IPS DF 6.9 (cell line): ENCODE data around the gene TEPSIN.

Source experiments
- DNase-seq: peaks from one replicate; pipeline ENCODE4 v3.0.0-alpha.2; 2013; ENCODE audit warnings: low read depth, low spot score
- H3K27ac ChIP-seq: one replicate; pipeline ENCODE4 v1.5.1; 2013; ENCODE audit warnings: low read length, control low read depth
- H3K27me3 ChIP-seq: 2 replicates; pipeline ENCODE4 v1.6.1; 2013; ENCODE audit warnings: mild to moderate bottlenecking, low read length; ENCODE audit not compliant: control insufficient read depth, insufficient read depth
- H3K36me3 ChIP-seq: 2 replicates; pipeline ENCODE4 v1.6.1; 2013; ENCODE audit warnings: low read length; ENCODE audit not compliant: control insufficient read depth, insufficient read depth
- H3K4me1 ChIP-seq: 2 replicates; pipeline ENCODE4 v1.6.1; 2013; ENCODE audit warnings: low read length; ENCODE audit not compliant: control insufficient read depth, insufficient read depth
- H3K4me3 ChIP-seq: 2 replicates; pipeline ENCODE4 v1.5.1; 2013; ENCODE audit warnings: mild to moderate bottlenecking, low read length
- H3K9me3 ChIP-seq: 2 replicates; pipeline ENCODE4 v1.6.1; 2013; ENCODE audit warnings: low read length, inconsistent platforms; ENCODE audit not compliant: control insufficient read depth, insufficient read depth
- WGBS: extraction: QIAGEN DNeasy Blood & Tissue Kit; methylation state at CpG from one replicate; pipeline ENCODE4 v1.1.7; 2013; ENCODE audit warnings: mixed read lengths, missing lambda C conversion rate; ENCODE audit not compliant: insufficient read length, insufficient coverage; 5-methylcytosine and 5-hydroxymethylcytosine counted together

Gene TEPSIN

DNA sequence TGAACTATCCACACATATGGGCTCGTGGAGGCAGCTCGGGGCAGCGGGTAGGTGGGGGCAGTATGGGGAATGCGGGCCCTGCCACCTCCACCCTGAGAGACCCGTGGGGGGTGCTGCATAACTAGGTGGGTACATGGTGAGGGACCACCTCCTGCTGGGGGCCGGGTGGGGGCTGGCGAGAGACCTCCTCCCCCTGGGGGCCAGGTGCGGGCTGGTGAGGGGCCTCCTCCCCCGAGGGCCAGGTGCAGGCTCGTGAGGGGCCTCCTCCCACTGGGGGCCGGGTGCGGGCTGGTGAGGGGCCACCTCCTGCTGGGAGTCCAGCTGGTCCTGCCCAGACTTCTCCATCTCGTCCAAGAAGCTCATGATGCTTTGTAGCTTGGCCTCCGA lies 41.5 kb downstream of the TEPSIN start:
- Histone ChIP-seq H3K4me3 (no peak overlapping the region), H3K27ac (no peak overlapping the region), H3K4me1 (no peaks in the 10 kb centered on the region), H3K36me3 (peaks cover 29% of the 10 kb centered on the region), H3K27me3 (no peaks in the 10 kb centered on the region), H3K9me3 (no peaks in the 10 kb centered on the region)
- WGBS: no CpG with 5 or more reads among the region's 14 CpGs
- DNase-seq: no peak

- DNase-seq: no peak
- no peak overlapping the region for H3K27ac ChIP-seq
- H3K36me3 ChIP-seq: peaks cover 31% of the 10 kb centered on the region
- no peak overlapping the region for H3K4me3 ChIP-seq
- H3K27me3 ChIP-seq: no peaks in the 10 kb centered on the region
- WGBS: no CpG with 5 or more reads among the region's 45 CpGs
- no peaks in the 10 kb centered on the region for H3K4me1 ChIP-seq
- H3K9me3 ChIP-seq: no peaks in the 10 kb centered on the region
Measured at GRCh38 chr17:81196505-81197408, 42.1 kb downstream of the TEPSIN start.

DNA sequence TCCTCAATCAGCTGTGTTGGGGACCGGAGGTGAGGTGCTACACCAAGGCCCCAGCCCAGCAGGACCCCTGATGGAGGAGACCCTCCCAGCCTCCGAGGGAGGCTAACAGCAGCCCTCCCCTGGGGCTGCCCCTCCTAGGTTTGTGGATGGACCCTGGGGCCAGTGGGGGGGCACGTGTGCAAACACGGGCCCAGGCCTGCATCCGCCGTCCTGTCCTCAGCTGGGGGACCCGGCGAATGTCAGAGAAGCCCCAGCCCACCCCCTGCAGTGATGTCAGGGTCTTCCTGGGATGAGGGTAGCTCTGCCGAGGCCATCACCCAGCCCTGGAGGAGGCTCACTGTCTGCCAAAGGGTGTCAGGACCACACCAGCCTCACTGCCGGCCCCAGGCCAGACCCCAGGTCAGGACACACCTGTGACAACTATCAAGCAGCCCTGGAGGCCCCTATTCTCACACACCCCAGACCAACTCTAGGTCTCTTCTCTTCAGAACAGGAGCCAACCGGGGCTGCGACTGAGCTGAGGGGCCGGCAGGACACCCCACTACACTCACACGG lies 42.8 kb downstream of the TEPSIN start:
- Histone ChIP-seq H3K4me1 (no peaks in the 10 kb centered on the region), H3K27ac (no peak overlapping the region), H3K9me3 (no peaks in the 10 kb centered on the region), H3K4me3 (no peak overlapping the region), H3K27me3 (no peaks in the 10 kb centered on the region), H3K36me3 (peaks cover 33% of the 10 kb centered on the region)
- WGBS: no CpG with 5 or more reads among the region's 14 CpGs
- DNase-seq: no peak

- DNase-seq: no peak
- Histone ChIP-seq H3K4me3 (no peak overlapping the region), H3K4me1 (no peaks in the 10 kb centered on the region), H3K36me3 (peaks cover 38% of the 10 kb centered on the region), H3K9me3 (no peaks in the 10 kb centered on the region), H3K27me3 (no peaks in the 10 kb centered on the region), H3K27ac (no peak overlapping the region)
- WGBS: no CpG with 5 or more reads among the region's 37 CpGs
Measured at GRCh38 chr17:81194941-81195901, 43.6 kb downstream of the TEPSIN start.

- Histone ChIP-seq H3K36me3 (peaks cover 32% of the 10 kb centered on the region), H3K4me3 (no peak overlapping the region), H3K27me3 (no peaks in the 10 kb centered on the region), H3K4me1 (no peaks in the 10 kb centered on the region), H3K27ac (no peak overlapping the region), H3K9me3 (no peaks in the 10 kb centered on the region)
- no peak for DNase-seq
- WGBS: no CpG with 5 or more reads among the region's 21 CpGs
Measured at GRCh38 chr17:81194225-81194760, 44.6 kb downstream of the TEPSIN start.

GRCh38 chr17:81193470-81194224 lies 45.2 kb downstream of the TEPSIN start:
- H3K36me3 ChIP-seq: peaks cover 25% of the 10 kb centered on the region
- H3K4me3 ChIP-seq: no peak overlapping the region
- WGBS: no CpG with 5 or more reads among the region's 38 CpGs
- no peaks in the 10 kb centered on the region for H3K9me3 ChIP-seq
- H3K27me3 ChIP-seq: no peaks in the 10 kb centered on the region
- no peak overlapping the region for H3K27ac ChIP-seq
- no peak for DNase-seq
- no peaks in the 10 kb centered on the region for H3K4me1 ChIP-seq

DNA sequence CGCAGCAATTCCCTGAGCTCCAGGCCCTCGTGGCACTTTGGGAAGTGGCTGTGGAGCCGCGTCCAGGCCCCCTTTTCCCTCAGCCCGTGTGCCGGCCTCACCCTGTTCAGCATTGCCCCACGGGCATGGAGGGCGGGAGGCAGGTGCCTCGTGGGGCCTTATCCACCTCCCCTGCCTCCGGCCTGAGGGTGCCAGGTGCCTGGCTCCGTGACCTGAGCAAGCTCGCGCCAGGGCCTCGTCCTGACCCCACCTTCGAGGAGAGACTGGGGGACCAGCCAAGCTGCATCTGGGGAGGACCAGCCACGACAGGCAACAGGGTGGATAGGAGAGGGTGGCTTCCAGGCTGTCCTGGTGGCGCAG lies 45.8 kb downstream of the TEPSIN start:
- DNase-seq: no peak
- H3K4me1 ChIP-seq: no peaks in the 10 kb centered on the region
- H3K4me3 ChIP-seq: no peak overlapping the region
- no peaks in the 10 kb centered on the region for H3K27me3 ChIP-seq
- peaks cover 25% of the 10 kb centered on the region for H3K36me3 ChIP-seq
- no CpG with 5 or more reads among the region's 17 CpGs for WGBS
- no peak overlapping the region for H3K27ac ChIP-seq
- no peaks in the 10 kb centered on the region for H3K9me3 ChIP-seq

DNA sequence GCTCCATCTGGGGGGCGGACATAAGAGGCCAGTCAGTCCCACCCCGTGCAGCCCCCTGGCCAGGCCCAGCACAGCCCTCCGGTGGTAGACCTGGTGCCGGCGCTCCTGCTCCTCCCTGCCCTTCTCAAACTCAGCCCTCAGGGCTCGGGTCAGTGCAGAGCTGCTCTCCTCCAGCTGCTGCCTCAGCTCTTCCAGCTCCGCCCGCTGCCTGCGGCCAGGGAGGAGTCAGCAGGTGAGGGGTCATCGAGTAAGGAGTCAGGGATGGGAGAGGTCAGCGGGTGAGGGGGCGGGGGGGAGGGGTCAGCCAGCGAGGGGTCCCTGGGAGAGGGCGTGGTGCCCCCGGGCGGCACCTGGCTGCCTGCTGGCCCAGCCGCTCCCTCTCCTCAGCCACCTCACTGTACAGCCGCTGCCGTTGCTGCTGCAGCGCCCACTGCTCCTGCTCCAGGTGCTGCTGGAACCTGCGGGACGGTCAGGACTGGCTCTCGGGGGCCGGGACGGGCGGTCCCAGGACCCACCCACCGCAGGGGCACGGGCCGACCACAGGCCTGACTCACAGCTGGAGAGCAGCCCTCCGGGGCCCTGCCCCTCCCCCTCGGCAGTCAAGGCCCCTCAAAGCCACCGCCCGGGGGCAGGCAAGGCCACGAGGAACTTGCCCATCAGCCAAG lies 46.3 kb downstream of the TEPSIN start:
- Histone ChIP-seq H3K27me3 (no peaks in the 10 kb centered on the region), H3K27ac (no peak overlapping the region), H3K9me3 (no peaks in the 10 kb centered on the region), H3K36me3 (peaks cover 23% of the 10 kb centered on the region), H3K4me1 (no peaks in the 10 kb centered on the region), H3K4me3 (no peak overlapping the region)
- WGBS: no CpG with 5 or more reads among the region's 34 CpGs
- no peak for DNase-seq

DNA sequence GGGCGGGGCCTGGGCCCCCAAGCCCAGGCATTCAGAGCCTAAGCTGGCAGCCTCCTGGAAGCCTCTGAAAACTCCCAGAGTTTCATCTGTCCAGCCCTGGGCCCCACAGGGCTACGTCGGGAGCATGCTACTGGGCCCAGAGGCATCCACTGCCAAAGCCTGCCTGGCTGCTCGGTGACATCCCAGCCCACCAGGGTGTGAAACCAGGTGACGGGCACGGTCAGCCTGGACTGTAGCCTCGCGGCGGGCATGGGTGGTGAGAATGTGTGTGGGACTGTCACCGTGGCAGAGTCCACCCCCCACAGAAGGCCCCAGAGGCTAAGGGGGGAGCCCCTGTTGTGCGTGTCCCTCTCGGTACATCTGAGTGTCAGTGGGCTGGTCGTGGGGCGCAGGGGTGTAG lies 47.2 kb downstream of the TEPSIN start:
- no peaks in the 10 kb centered on the region for H3K9me3 ChIP-seq
- no peak overlapping the region for H3K4me3 ChIP-seq
- no peak for DNase-seq
- H3K27ac ChIP-seq: no peak overlapping the region
- no peaks in the 10 kb centered on the region for H3K4me1 ChIP-seq
- WGBS: no CpG with 5 or more reads among the region's 14 CpGs
- H3K27me3 ChIP-seq: no peaks in the 10 kb centered on the region
- H3K36me3 ChIP-seq: peaks cover 23% of the 10 kb centered on the region
